WTC11 (cell line): ENCODE results near the gene NUMBL. TPM values are rescaled to one million over a fixed set of nuclear protein-coding genes. Genes with fewer than 3 reads are reported as not detected.

ENCODE experiments used
- ATAC-seq: fragments of 200-7000 bp; cut with Tn5 transposase; 2 replicates; pipeline ENCODE4 v1.10.0; 2021; ENCODE audit warnings: mild to moderate bottlenecking, moderate library complexity
- CTCF ChIA-PET: fragments of 300-600 bp; sonication (Branson Sonifier 250); formaldehyde crosslinking; loops from one replicate; lab custom pipeline; 2021; ENCODE audit warnings: antibody characterized with exemption; lab: Charles Lee
- POLR2A ChIA-PET: fragments of 350-600 bp; sonication (Branson Sonifier 250); formaldehyde crosslinking; loops from one replicate; lab custom pipeline; 2021; ENCODE audit warnings: antibody characterized with exemption; lab: Charles Lee
- DNase-seq: peaks from one replicate; pipeline ENCODE4 v3.0.0; 2021; ENCODE audit warnings: low spot score
- H3K27ac Mint-ChIP-seq: 2 replicates; pipeline ENCODE4 v1.8.0; 2021; ENCODE audit warnings: mixed read lengths
- H3K27me3 Mint-ChIP-seq: 2 replicates; pipeline ENCODE4 v1.8.0; 2021; ENCODE audit warnings: low read depth, mild to moderate bottlenecking, moderate library complexity, mixed read lengths
- H3K36me3 Mint-ChIP-seq: 2 replicates; pipeline ENCODE4 v1.8.0; 2021; ENCODE audit warnings: mixed read lengths
- H3K4me1 Mint-ChIP-seq: 2 replicates; pipeline ENCODE4 v1.8.0; 2022; ENCODE audit warnings: mixed read lengths
- H3K4me3 Mint-ChIP-seq: 2 replicates; pipeline ENCODE4 v1.8.0; 2021; ENCODE audit warnings: mild to moderate bottlenecking, moderate library complexity, mixed read lengths
- H3K9me3 Mint-ChIP-seq: 2 replicates; pipeline ENCODE4 v1.8.0; 2021; ENCODE audit warnings: mixed read lengths
- AR ChIP-seq: fragments of 250-450 bp; sonication (Bioruptor Pico); IDR thresholded peaks from 2 replicates; pipeline ENCODE4 v1.9.0; 2021; ENCODE audit warnings: mild to moderate bottlenecking
- ATF2 ChIP-seq: sonication (generic); formaldehyde crosslinking; IDR thresholded peaks from 2 replicates; pipeline ENCODE4 v1.8.1; 2022; ENCODE audit warnings: low read depth, missing genetic modification reagents, borderline replicate concordance
- E2F5 ChIP-seq: sonication (generic); formaldehyde crosslinking; IDR thresholded peaks from 2 replicates; pipeline ENCODE4 v1.8.1; 2022; ENCODE audit warnings: mild to moderate bottlenecking, moderate library complexity, missing genetic modification reagents
- ELF4 ChIP-seq: sonication (generic); formaldehyde crosslinking; IDR thresholded peaks from 2 replicates; pipeline ENCODE4 v1.8.1; 2022; ENCODE audit warnings: low read depth, mild to moderate bottlenecking, moderate library complexity, missing genetic modification reagents
- EMX1 ChIP-seq: fragments of 250-450 bp; sonication (Bioruptor Pico); IDR thresholded peaks from 2 replicates; pipeline ENCODE4 v1.8.0; 2021; ENCODE audit warnings: mild to moderate bottlenecking
- ESRRA ChIP-seq: sonication (generic); formaldehyde crosslinking; IDR thresholded peaks from 2 replicates; pipeline ENCODE4 v1.8.1; 2022; ENCODE audit warnings: mild to moderate bottlenecking, missing genetic modification reagents, borderline replicate concordance
- ETV6 ChIP-seq: sonication (generic); formaldehyde crosslinking; IDR thresholded peaks from 2 replicates; pipeline ENCODE4 v1.8.1; 2022; ENCODE audit warnings: mild to moderate bottlenecking, missing genetic modification reagents
- FOXK1 ChIP-seq: sonication (generic); formaldehyde crosslinking; IDR thresholded peaks from 2 replicates; pipeline ENCODE4 v1.8.0; 2022; ENCODE audit warnings: mild to moderate bottlenecking, moderate library complexity, missing genetic modification reagents
- GTF2I ChIP-seq: fragments of 250-450 bp; sonication (Bioruptor Pico); conservative IDR thresholded peaks from 2 replicates; pipeline ENCODE4 v1.4.0; 2021; ENCODE audit warnings: mild to moderate bottlenecking
- HMGXB4 ChIP-seq: sonication (generic); formaldehyde crosslinking; IDR thresholded peaks from 2 replicates; pipeline ENCODE4 v1.8.1; 2023; ENCODE audit warnings: mild to moderate bottlenecking, moderate library complexity, missing genetic modification reagents
- MYBL2 ChIP-seq: sonication (generic); formaldehyde crosslinking; IDR thresholded peaks from 2 replicates; pipeline ENCODE4 v1.8.1; 2023; ENCODE audit warnings: mild to moderate bottlenecking, moderate library complexity, missing genetic modification reagents
- NFATC4 ChIP-seq: fragments of 250-450 bp; sonication (Bioruptor Pico); IDR thresholded peaks from 2 replicates; pipeline ENCODE4 v1.9.0; 2021; ENCODE audit warnings: mild to moderate bottlenecking
- NFYB ChIP-seq: sonication (generic); formaldehyde crosslinking; conservative IDR thresholded peaks from 2 replicates; pipeline ENCODE4 v1.8.0; 2022; ENCODE audit warnings: low read depth, missing genetic modification reagents
- NR3C1 ChIP-seq: sonication (generic); formaldehyde crosslinking; conservative IDR thresholded peaks from 2 replicates; pipeline ENCODE4 v1.8.1; 2023; ENCODE audit warnings: low read depth, mild to moderate bottlenecking, missing genetic modification reagents
- PRDM15 ChIP-seq: sonication (generic); formaldehyde crosslinking; IDR thresholded peaks from 2 replicates; pipeline ENCODE4 v1.8.0; 2022; ENCODE audit warnings: missing genetic modification reagents
- SMAD3 ChIP-seq: sonication (generic); formaldehyde crosslinking; IDR thresholded peaks from 2 replicates; pipeline ENCODE4 v1.8.0; 2022; ENCODE audit warnings: missing genetic modification reagents, mild to moderate bottlenecking, borderline replicate concordance
- TCF7 ChIP-seq: sonication (generic); formaldehyde crosslinking; IDR thresholded peaks from 2 replicates; pipeline ENCODE4 v1.8.0; 2022; ENCODE audit warnings: mild to moderate bottlenecking, low read depth, missing genetic modification reagents, moderate library complexity
- TEAD1 ChIP-seq: sonication (generic); formaldehyde crosslinking; IDR thresholded peaks from 2 replicates; pipeline ENCODE4 v1.8.0; 2022; ENCODE audit warnings: mild to moderate bottlenecking, missing genetic modification reagents
- TEAD4 ChIP-seq: sonication (generic); formaldehyde crosslinking; IDR thresholded peaks from 2 replicates; pipeline ENCODE4 v1.8.0; 2022; ENCODE audit warnings: mild to moderate bottlenecking, missing genetic modification reagents
- ZNF121 ChIP-seq: sonication (generic); formaldehyde crosslinking; IDR thresholded peaks from 2 replicates; pipeline ENCODE4 v1.8.0; 2023; ENCODE audit warnings: missing genetic modification reagents
- ZNF219 ChIP-seq: sonication (generic); formaldehyde crosslinking; IDR thresholded peaks from 2 replicates; pipeline ENCODE4 v1.8.0; 2023; ENCODE audit warnings: missing genetic modification reagents, mild to moderate bottlenecking, borderline replicate concordance
- ZNF281 ChIP-seq: sonication (generic); formaldehyde crosslinking; IDR thresholded peaks from 2 replicates; pipeline ENCODE4 v1.8.0; 2023; ENCODE audit warnings: mild to moderate bottlenecking, missing genetic modification reagents
- ZNF396 ChIP-seq: fragments of 250-450 bp; sonication (Bioruptor Pico); IDR thresholded peaks from 2 replicates; pipeline ENCODE4 v1.8.0; 2021; ENCODE audit warnings: mild to moderate bottlenecking, moderate library complexity, borderline replicate concordance
- total RNA-seq: library from RNA; stranded (reverse); gene quantifications from 3 replicates; pipeline ENCODE4 v1.2.3, GENCODE V29; 2021

The NUMBL gene
- total RNA-seq, 1 experiment from 2014 or later, result 30.3 TPM

- CTCF ChIA-PET, result interaction anchor here (0.7 kb wide), 1 partner anchor 28 kb away, joined by 3 read pairs; no protein-coding TSS in a partner anchor
- no peak for DNase-seq
- H3K27me3 Mint-ChIP-seq, result no peaks in the 10 kb centered on the region
- no peaks in the 10 kb centered on the region for H3K9me3 Mint-ChIP-seq
- H3K27ac Mint-ChIP-seq, result no peak overlapping the region
- ATAC-seq, result no peak
- no peak overlapping the region for H3K4me3 Mint-ChIP-seq
- no peak for TF ChIP-seq TEAD4 (CRISPR knock-in tag)
- no peak for TF ChIP-seq E2F5 (CRISPR knock-in tag)
- no peak for TF ChIP-seq AR
- TF ChIP-seq PRDM15, result no peak
- no peak for TF ChIP-seq ESRRA (CRISPR knock-in tag)
- no peak for TF ChIP-seq FOXK1 (CRISPR knock-in tag)
- no peak for TF ChIP-seq ZNF219
- no peak for TF ChIP-seq TEAD1 (CRISPR knock-in tag)
- TF ChIP-seq NFATC4 (CRISPR knock-in tag), result no peak
- no peak for TF ChIP-seq ETV6 (CRISPR knock-in tag)
- TF ChIP-seq NFYB (CRISPR knock-in tag), result no peak
- TF ChIP-seq SMAD3 (CRISPR knock-in tag), result no peak
- no peak for TF ChIP-seq EMX1 (CRISPR knock-in tag)
- no peak for TF ChIP-seq ZNF396 (CRISPR knock-in tag)
- no peak for TF ChIP-seq ELF4 (CRISPR knock-in tag)
- no peak for TF ChIP-seq ZNF121 (CRISPR knock-in tag)
- no peak for TF ChIP-seq NR3C1 (CRISPR knock-in tag)
- no peak for TF ChIP-seq TCF7 (CRISPR knock-in tag)
- peaks cover 37% of the 10 kb centered on the region for H3K36me3 Mint-ChIP-seq
- H3K4me1 Mint-ChIP-seq, result no peaks in the 10 kb centered on the region
- POLR2A ChIA-PET, result no interaction called here
Observed at GRCh38 chr19:40674291-40674690, 16.2 kb downstream of the NUMBL start.

GRCh38 chr19:40673397-40673796 is 17.1 kb downstream of the NUMBL start:
- Mint-ChIP-seq H3K9me3 (no peaks in the 10 kb centered on the region), H3K4me3 (no peak overlapping the region), H3K27me3 (no peaks in the 10 kb centered on the region), H3K36me3 (peaks cover 39% of the 10 kb centered on the region), H3K4me1 (no peaks in the 10 kb centered on the region), H3K27ac (no peak overlapping the region)
- ChIA-PET CTCF (interaction anchor here (0.7 kb wide), 1 partner anchor 29 kb away, joined by 3 read pairs; no protein-coding TSS in a partner anchor), POLR2A (interaction anchor here (0.6 kb wide), 1 partner anchor 33 kb away, joined by 3 read pairs; no protein-coding TSS in a partner anchor)
- DNase-seq (no peak), ATAC-seq (no peak)
- no peak for TF ChIP-seq ZNF121 (CRISPR knock-in tag)
- no peak for TF ChIP-seq MYBL2 (CRISPR knock-in tag)
- no peak for TF ChIP-seq GTF2I (CRISPR knock-in tag)
- no peak for TF ChIP-seq ZNF281
- no peak for TF ChIP-seq HMGXB4
- no peak for TF ChIP-seq ATF2 (CRISPR knock-in tag)
